Common myeloid progenitor, CD34-positive (primary cell): Measurements from ENCODE around the gene HELZ2.
A peak's percentile ranks its signal among the peaks of the same experiment; 100 is the strongest.
"Not testable (repeated sequence)": the region's sequence is repeated elsewhere in the genome, so short reads cannot be mapped to it uniquely, and the experiment has no call there.

Experiments
- CTCF ChIA-PET: fragments of 350-600 bp; sonication (Branson Sonifier 250); formaldehyde crosslinking; loops from one replicate; lab custom pipeline; 2021; ENCODE audit warnings: antibody characterized with exemption; lab: Charles Lee
- POLR2A ChIA-PET: fragments of 350-600 bp; sonication (Branson Sonifier 250); formaldehyde crosslinking; loops from one replicate; lab custom pipeline; 2021; ENCODE audit warnings: antibody characterized with exemption; lab: Charles Lee
- DNase-seq, 3 donors: peaks; one replicate each; pipeline versions ENCODE4 v3.0.0 to v3.0.0-alpha.2; 2013
- H3K27ac ChIP-seq, 2 experiments: 1 replicate in 1 of 2; 2 replicates in 1 of 2; pipeline ENCODE4 v1.7.0; 2013; ENCODE audit warnings: inconsistent platforms in 2 of 2, low read length in 2 of 2, mild to moderate bottlenecking in 2 of 2, low read depth in 1 of 2, moderate library complexity in 1 of 2; ENCODE audit not compliant: severe bottlenecking in 2 of 2, insufficient read depth in 1 of 2, poor library complexity in 1 of 2
- H3K27me3 ChIP-seq, 5 experiments: replicated peaks in 2 of 5; 1 replicate in 3 of 5; 2 replicates in 2 of 5; pipeline versions ENCODE4 v1.6.1 to v1.7.0; 2013; ENCODE audit warnings: low read length in 4 of 5, mild to moderate bottlenecking in 2 of 5, moderate library complexity in 2 of 5, inconsistent platforms in 1 of 5; ENCODE audit not compliant: insufficient read depth in 5 of 5, control insufficient read depth in 4 of 5
- H3K36me3 ChIP-seq, 4 experiments: 1 replicate in 2 of 4; 2 replicates in 2 of 4; pipeline versions ENCODE4 v1.6.1 to v1.7.0; 2013; ENCODE audit warnings: low read length in 3 of 4, control low read depth in 1 of 4, mild to moderate bottlenecking in 1 of 4; ENCODE audit not compliant: control insufficient read depth in 4 of 4, insufficient read depth in 4 of 4
- H3K4me1 ChIP-seq, 4 experiments: 1 replicate in 3 of 4; 2 replicates in 1 of 4; pipeline versions ENCODE4 v1.6.1 to v1.7.1; 2013; ENCODE audit warnings: low read length in 3 of 4, mild to moderate bottlenecking in 3 of 4, control low read depth in 1 of 4, inconsistent platforms in 1 of 4, moderate library complexity in 1 of 4; ENCODE audit not compliant: control insufficient read depth in 4 of 4, insufficient read depth in 4 of 4; ENCODE audit errors: control extremely low read depth in 1 of 4
- H3K4me3 ChIP-seq, 7 experiments: 1 replicate in 4 of 7; 2 replicates in 3 of 7; pipeline versions ENCODE4 v1.5.1 to v1.7.0; 2013; ENCODE audit warnings: mild to moderate bottlenecking in 7 of 7, low read length in 6 of 7, moderate library complexity in 6 of 7, inconsistent platforms in 2 of 7, low read depth in 2 of 7, control low read depth in 1 of 7; ENCODE audit not compliant: insufficient read depth in 4 of 7, control insufficient read depth in 1 of 7; ENCODE audit errors: extremely low read depth in 1 of 7
- H3K9me3 ChIP-seq, 5 experiments: 1 replicate in 4 of 5; 2 replicates in 1 of 5; pipeline versions ENCODE4 v1.6.1 to v1.7.1; 2013; ENCODE audit warnings: low read length in 4 of 5, mild to moderate bottlenecking in 2 of 5, inconsistent platforms in 1 of 5, low read depth in 1 of 5, moderate library complexity in 1 of 5; ENCODE audit not compliant: control insufficient read depth in 4 of 5, insufficient read depth in 2 of 5; ENCODE audit errors: control extremely low read depth in 1 of 5
- WGBS: methylation state at CpG from one replicate; pipeline ENCODE4 v1.1.5; 2013; ENCODE audit not compliant: insufficient coverage; 5-methylcytosine and 5-hydroxymethylcytosine counted together

The HELZ2 gene

DNA sequence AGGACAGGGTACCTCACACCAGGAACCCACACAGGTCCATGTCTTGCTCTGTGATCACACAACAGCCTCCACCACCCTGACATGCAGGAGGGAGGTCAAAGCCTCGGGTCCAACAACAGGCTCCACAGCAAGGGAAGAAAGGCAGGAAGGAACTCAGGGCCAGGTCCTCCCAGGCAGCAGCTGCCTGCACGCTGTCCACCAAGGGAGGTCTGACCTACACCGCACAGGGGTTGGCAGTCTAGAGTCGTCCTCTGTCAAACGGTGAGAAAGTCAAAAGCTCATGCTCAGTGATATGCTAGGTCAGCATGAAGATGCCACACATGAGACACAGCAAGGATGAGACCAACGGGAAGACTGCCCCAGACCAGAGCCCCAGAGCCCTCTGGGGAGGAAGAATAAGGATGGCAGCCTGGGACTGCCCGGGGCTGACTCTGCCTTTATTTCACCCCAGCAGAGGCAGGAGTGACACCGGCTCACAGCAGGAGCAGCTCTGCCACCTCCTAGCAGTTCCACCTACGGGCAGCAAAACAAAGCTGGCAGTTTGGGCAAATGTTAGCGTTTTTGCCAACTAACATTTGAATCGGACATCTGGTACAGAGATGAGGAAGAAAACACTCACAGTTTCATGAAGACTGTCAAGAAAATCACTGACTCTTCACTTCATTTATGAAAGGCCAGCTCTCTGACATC is 44.4 kb upstream of the HELZ2 start:
- H3K9me3 ChIP-seq = no peaks in the 10 kb centered on the region
- H3K36me3 ChIP-seq = peaks cover 5 to 48% (median 27%) of the 10 kb centered on the region in 4 experiments
- DNase-seq = no peak
- H3K27me3 ChIP-seq = no peaks in the 10 kb centered on the region
- no peak overlapping the region for H3K4me3 ChIP-seq
- CTCF ChIA-PET = interaction anchor here (1.6 kb wide), 1 partner anchor 23 kb away, joined by 4 read pairs; no protein-coding TSS in a partner anchor
- POLR2A ChIA-PET = no interaction called here
- no peaks in the 10 kb centered on the region for H3K4me1 ChIP-seq
- no peak overlapping the region for H3K27ac ChIP-seq
- WGBS = 97% methylated on average over 11 of the region's 11 CpGs

DNA sequence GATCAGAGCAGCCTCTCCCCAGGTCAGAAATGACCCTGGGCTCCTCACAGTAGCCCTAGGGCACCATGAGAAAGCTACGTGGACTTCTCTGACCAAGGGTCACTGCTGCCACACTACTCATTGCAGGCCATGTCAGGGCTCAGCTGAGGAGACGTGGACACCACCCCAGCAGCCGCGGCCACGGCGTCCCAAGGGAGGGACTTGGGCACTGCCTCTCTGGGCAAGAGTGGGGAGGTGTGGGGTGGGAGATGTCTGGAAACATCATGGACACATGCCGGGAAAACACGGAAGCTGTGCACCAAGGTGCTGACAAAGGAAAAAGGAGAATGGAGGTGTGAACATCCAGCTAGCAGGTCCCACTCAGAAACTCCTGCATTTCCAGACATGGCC is 43.8 kb upstream of the HELZ2 start:
- 93% methylated on average over 8 of the region's 8 CpGs for WGBS
- Histone ChIP-seq H3K27me3 (no peaks in the 10 kb centered on the region), H3K9me3 (no peaks in the 10 kb centered on the region), H3K27ac (no peak overlapping the region), H3K4me1 (no peaks in the 10 kb centered on the region), H3K4me3 (no peak overlapping the region), H3K36me3 (peaks cover 5 to 48% (median 27%) of the 10 kb centered on the region in 4 experiments)
- ChIA-PET POLR2A (no interaction called here), CTCF (interaction anchor here (0.8 to 1.6 kb wide), 4 partner anchors 7 to 24 kb away, joined by 3 to 8 read pairs (median 4); no protein-coding TSS in a partner anchor)
- no peak for DNase-seq

DNA sequence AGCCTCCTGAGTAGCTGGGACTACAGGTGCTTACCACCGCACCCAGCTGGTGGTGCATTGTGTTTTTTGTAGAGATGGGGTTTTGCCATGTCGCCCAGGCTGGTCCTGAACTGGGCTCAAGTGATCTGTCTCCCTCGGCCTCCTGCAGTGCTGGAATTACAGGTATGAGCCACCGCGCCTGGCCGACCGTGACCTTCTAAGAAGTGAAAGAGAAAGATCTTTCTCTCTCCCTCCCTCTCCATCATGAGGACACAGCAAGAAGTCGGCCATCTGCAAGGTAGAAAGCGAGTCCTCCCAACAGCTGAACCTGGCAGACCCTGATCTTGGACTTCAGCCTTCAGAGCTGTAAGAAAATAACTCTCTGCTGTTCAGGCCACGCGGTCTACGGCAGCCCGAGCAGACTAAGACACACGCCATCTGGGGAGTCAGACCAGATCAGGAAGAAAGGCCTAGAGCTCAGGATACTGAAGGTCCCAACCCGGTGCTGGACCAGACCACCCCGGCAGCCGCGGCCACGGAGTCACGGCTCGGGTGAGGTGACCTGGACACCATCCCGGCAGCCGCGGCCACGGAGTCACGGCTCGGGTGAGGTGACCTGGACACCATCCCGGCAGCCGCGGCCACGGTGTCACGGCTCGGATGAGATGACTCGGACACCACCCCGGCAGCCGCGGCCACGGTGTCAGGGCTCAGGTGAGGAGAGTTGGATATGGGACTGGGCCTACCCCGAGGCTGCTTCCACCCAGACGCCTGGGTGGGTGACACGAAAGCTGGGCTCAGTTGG is 43.2 kb upstream of the HELZ2 start:
- Histone ChIP-seq H3K4me3 (no peak overlapping the region), H3K27ac (no peak overlapping the region), H3K9me3 (no peaks in the 10 kb centered on the region), H3K36me3 (peaks cover 5 to 48% (median 29%) of the 10 kb centered on the region in 4 experiments), H3K4me1 (peaks cover 0 to 3% (median 0%) of the 10 kb centered on the region in 4 experiments), H3K27me3 (no peaks in the 10 kb centered on the region)
- ChIA-PET CTCF (interaction anchor here (0.8 to 1.5 kb wide), 4 partner anchors 8 to 25 kb away, joined by 3 to 8 read pairs (median 4); no protein-coding TSS in a partner anchor), POLR2A (interaction anchor here (0.8 kb wide), 1 partner anchor 10 kb away, joined by 3 read pairs; the partner anchor contains the start of gene GMEB2)
- no peak for DNase-seq
- WGBS = 96% methylated on average over 36 of the region's 41 CpGs

DNA sequence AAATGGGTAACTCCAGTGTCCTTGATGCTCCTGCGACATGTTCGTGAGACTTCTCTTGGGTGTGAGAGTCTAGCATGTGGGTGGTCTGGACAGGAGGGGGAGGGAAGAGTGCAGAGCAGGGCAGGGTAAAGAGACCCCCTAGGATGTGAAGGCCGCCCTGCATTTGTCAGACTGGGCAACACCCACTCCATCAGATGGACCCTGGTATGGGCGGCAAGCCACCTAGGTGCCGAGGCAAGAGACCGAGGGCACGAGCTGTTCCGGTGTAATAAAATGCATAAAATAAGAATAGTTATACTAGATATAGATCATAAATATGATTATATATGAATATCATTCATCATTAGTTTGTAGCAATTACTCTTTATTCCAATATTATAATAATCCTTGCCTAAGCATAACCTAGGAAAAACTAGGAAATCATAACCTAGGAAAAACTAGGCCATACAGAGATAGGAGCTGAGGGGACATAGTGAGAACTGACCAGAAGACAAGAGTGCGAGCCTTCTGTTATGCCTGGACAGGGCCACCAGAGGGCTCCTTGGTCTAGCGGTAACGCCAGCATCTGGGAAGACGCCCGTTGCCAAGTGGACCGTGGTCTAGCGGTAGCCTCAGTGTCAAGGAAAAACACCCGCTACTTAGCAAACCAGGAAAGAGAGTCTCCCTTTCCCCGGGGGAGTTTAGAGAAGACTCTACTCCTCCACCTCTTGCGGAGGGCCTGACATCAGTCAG is 40.0 kb upstream of the HELZ2 start:
- H3K27me3 ChIP-seq, H3K27ac ChIP-seq, H3K4me3 ChIP-seq, DNase-seq, POLR2A ChIA-PET, H3K4me1 ChIP-seq, H3K9me3 ChIP-seq: not testable (repeated sequence)
- peaks cover 3 to 49% (median 24%) of the 10 kb centered on the region in 4 experiments for H3K36me3 ChIP-seq
- CTCF ChIA-PET = interaction anchor here (1.2 to 1.9 kb wide), 3 partner anchors 10 to 12 kb away, joined by 3 to 5 read pairs (median 4); no protein-coding TSS in a partner anchor
- 100% methylated on average over 3 of the region's 18 CpGs for WGBS

DNA sequence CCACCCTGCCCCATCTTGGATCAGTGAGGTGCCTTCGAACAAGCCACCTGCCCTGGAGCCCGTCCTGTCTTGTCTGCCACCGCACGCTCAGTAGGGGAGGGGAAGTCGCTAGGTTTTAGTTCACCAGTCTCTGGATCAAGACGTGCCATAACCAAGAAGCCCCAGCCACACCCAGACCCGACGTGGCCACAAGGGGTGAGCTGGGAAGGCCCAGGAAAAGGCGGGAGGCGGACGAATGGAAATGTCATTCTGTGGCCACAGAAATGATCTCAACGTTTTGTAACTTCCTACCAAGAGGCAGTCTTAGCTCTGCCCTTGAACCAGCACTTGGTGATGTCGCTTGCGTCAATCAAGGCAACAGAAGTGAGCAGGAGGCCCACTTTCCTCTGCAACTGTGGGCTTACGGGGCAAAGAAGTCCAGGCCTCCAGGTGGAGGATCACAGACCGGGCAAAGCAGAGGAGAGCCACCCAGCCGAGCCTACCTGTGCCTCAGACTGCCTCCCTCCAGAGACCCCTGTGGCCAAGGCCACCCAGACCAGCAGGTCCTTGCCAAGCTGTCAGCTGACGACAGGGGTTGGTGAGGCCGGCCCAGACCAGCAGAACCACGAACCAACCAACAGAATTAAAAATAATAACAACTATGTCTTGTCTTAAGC is 38.4 kb upstream of the HELZ2 start:
- peaks cover 0 to 3% (median 0%) of the 10 kb centered on the region in 4 experiments for H3K4me1 ChIP-seq
- H3K4me3 ChIP-seq = no peak overlapping the region
- no peaks in the 10 kb centered on the region for H3K27me3 ChIP-seq
- H3K36me3 ChIP-seq = peaks cover 0 to 34% (median 15%) of the 10 kb centered on the region in 4 experiments
- H3K9me3 ChIP-seq = no peaks in the 10 kb centered on the region
- DNase-seq = peak in 2 of 3 donors; percentile 33 to 35
- 71% methylated on average over 17 of the region's 20 CpGs for WGBS
- no peak overlapping the region for H3K27ac ChIP-seq
- ChIA-PET POLR2A (interaction anchor here (0.6 kb wide), 1 partner anchor 9 kb away, joined by 4 read pairs; no protein-coding TSS in a partner anchor), CTCF (interaction anchor here (1.1 to 1.2 kb wide), 2 partner anchors 8 to 45 kb away, joined by 3 to 5 read pairs; no protein-coding TSS in a partner anchor)

DNA sequence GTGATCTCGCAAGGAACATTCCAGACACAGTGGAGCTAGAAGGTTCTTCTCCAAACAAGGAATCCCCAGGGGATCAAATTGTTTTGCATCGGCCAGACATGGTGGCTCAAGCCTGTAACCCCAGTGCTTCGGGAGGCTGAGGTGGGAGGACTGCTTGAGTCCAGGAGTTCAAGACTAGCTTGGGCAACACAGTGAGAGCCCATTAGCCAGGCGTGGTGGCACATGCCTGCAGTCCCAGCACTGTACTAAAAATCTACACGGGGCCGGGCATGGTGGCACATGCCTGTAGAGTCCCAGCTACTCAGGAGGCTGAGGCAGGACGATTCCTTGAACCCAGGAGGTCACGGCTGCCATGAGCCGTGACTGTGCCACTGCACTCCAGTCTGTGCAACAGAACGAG is 37.6 kb upstream of the HELZ2 start:
- WGBS = over 99% methylated on average over 9 of the region's 10 CpGs

More for the DNA sequence above, 37.6 kb upstream of the HELZ2 start:
- CTCF ChIA-PET = no interaction called here
- Histone ChIP-seq H3K4me1 (peaks cover 0 to 6% (median 3%) of the 10 kb centered on the region in 4 experiments), H3K27ac (no peak overlapping the region), H3K27me3 (no peaks in the 10 kb centered on the region), H3K9me3 (no peaks in the 10 kb centered on the region), H3K36me3 (peaks cover 0 to 28% (median 11%) of the 10 kb centered on the region in 4 experiments), H3K4me3 (no peak overlapping the region)
- POLR2A ChIA-PET = interaction anchor here (0.6 kb wide), 2 partner anchors 9 to 60 kb away, joined by 3 to 4 read pairs; no protein-coding TSS in a partner anchor
- DNase-seq = no peak
